HepG2 (cell line): ENCODE measurements around the gene FOSB. TPM values are rescaled to one million over a fixed set of nuclear protein-coding genes. Genes with fewer than 3 reads are reported as not detected.

Source experiments
- BRD4 ChIP-seq: sonication (generic); formaldehyde crosslinking; IDR thresholded peaks from 2 replicates; pipeline ENCODE4 v1.4.0; 2020; ENCODE audit warnings: missing genetic modification reagents
- FOXP4 ChIP-seq: sonication (generic); formaldehyde crosslinking; IDR thresholded peaks from 2 replicates; pipeline ENCODE4 v1.4.0; 2020; ENCODE audit warnings: missing genetic modification reagents
- KLF12 ChIP-seq: sonication (generic); formaldehyde crosslinking; IDR thresholded peaks from 2 replicates; pipeline ENCODE4 v1.4.0; 2020; ENCODE audit warnings: missing genetic modification reagents, borderline replicate concordance
- KLF15 ChIP-seq: sonication (generic); formaldehyde crosslinking; IDR thresholded peaks from 2 replicates; pipeline ENCODE4 v1.8.1; 2023; ENCODE audit warnings: borderline replicate concordance, mild to moderate bottlenecking, inconsistent platforms, missing genetic modification reagents, mixed read lengths
- MYPOP ChIP-seq: sonication (generic); formaldehyde crosslinking; IDR thresholded peaks from 2 replicates; pipeline ENCODE4 v1.8.1; 2023; ENCODE audit warnings: mild to moderate bottlenecking, moderate library complexity, missing genetic modification reagents
- POLR2AphosphoS5 ChIP-seq: IDR thresholded peaks from 2 replicates; pipeline ENCODE4 v1.6.1; 2012; ENCODE audit warnings: low read depth, low read length
- SMARCC2 ChIP-seq: fragments of 450-650 bp; IDR thresholded peaks from 2 replicates; pipeline ENCODE4 v1.6.1; 2017; ENCODE audit warnings: antibody characterized with exemption, mild to moderate bottlenecking
- SNRNP70 ChIP-seq: fragments of 200-400 bp; formaldehyde crosslinking; IDR thresholded peaks from 2 replicates; pipeline ENCODE4 v1.6.1; 2017; ENCODE audit warnings: mild to moderate bottlenecking, low read depth, low read length, moderate library complexity
- TEAD3 ChIP-seq: optimal IDR thresholded peaks from 2 replicates; pipeline ENCODE3; 2016; ENCODE audit warnings: borderline replicate concordance
- THAP9 ChIP-seq: sonication (generic); formaldehyde crosslinking; IDR thresholded peaks from 2 replicates; pipeline ENCODE4; 2020; ENCODE audit warnings: missing genetic modification reagents, mild to moderate bottlenecking, borderline replicate concordance
- ZFP36L1 ChIP-seq: sonication (generic); formaldehyde crosslinking; IDR thresholded peaks from 2 replicates; pipeline ENCODE4 v1.8.0; 2022; ENCODE audit warnings: mild to moderate bottlenecking, missing genetic modification reagents, moderate library complexity
- ZFP62 ChIP-seq: sonication (generic); formaldehyde crosslinking; IDR thresholded peaks from 2 replicates; pipeline ENCODE4 v1.4.0; 2020; ENCODE audit warnings: missing genetic modification reagents
- ZNF484 ChIP-seq: sonication (generic); formaldehyde crosslinking; IDR thresholded peaks from 2 replicates; pipeline ENCODE4 v1.5.1; 2020; ENCODE audit warnings: mild to moderate bottlenecking, low read depth, missing genetic modification reagents, borderline replicate concordance
- ZNF530 ChIP-seq: sonication (generic); formaldehyde crosslinking; IDR thresholded peaks from 2 replicates; pipeline ENCODE4 v1.5.0; 2020; ENCODE audit warnings: low read depth, mild to moderate bottlenecking, missing genetic modification reagents
- ZNF652 ChIP-seq: IDR thresholded peaks from 2 replicates; pipeline ENCODE4 v1.6.1; 2016; ENCODE audit warnings: low read depth, borderline replicate concordance
- ZNF691 ChIP-seq: sonication (generic); formaldehyde crosslinking; IDR thresholded peaks from 2 replicates; pipeline ENCODE4 v1.4.0; 2020; ENCODE audit warnings: missing genetic modification reagents, low read depth, mild to moderate bottlenecking, borderline replicate concordance
- polyA plus RNA-seq, 8 experiments: library from polyadenylated mRNA; depleted of rRNA in 3 of 8; stranded (reverse) in 7 of 8; unstranded in 1 of 8; fragments of >200 nt; fragmentation: Illumina TruSeq in 4 of 8; extraction: Trizol in 4 of 8; gene quantifications; 2 replicates each; pipeline versions ENCODE4 v1.2.1 to v1.2.3, GENCODE V29; 2011 to 2016; ENCODE audit warnings: low read depth in 4 of 8, missing spikeins in 1 of 8, mixed read lengths in 1 of 8; ENCODE audit not compliant: insufficient read depth in 1 of 8
- total RNA-seq, 5 experiments: library from RNA; depleted of rRNA; stranded (reverse); fragments of >200 nt; fragmentation: Illumina TruSeq; extraction: Trizol; gene quantifications; 2 replicates each; pipeline ENCODE4 v1.2.3, GENCODE V29; 2016; ENCODE audit warnings: low read depth in 1 of 5
- TF ChIP-seq, protein P1 (sequence below): sonication (generic); formaldehyde crosslinking; conservative IDR thresholded peaks from 2 replicates; pipeline ENCODE4 v1.4.0; 2020; ENCODE audit warnings: missing genetic modification reagents
- TF ChIP-seq, protein P2 (sequence below): sonication (generic); formaldehyde crosslinking; IDR thresholded peaks from 2 replicates; pipeline ENCODE4 v1.5.0; 2020; ENCODE audit warnings: missing genetic modification reagents, mild to moderate bottlenecking, borderline replicate concordance

FOSB gene
- total and polyA plus RNA-seq, 2 of the 13 experiments (the other 11 are each of a cell fraction or from before 2014, with no cell fraction given): 2.8 to 6.0 TPM

GRCh38 chr19:45469132-45469944 lies 1.5 kb downstream of the FOSB start (continued):
- 0 out of 2 replicates have a peak, but pooled peaks have one; percentile 60 for TF ChIP-seq MYPOP (CRISPR knock-in tag)
- TF ChIP-seq, protein P1, sequence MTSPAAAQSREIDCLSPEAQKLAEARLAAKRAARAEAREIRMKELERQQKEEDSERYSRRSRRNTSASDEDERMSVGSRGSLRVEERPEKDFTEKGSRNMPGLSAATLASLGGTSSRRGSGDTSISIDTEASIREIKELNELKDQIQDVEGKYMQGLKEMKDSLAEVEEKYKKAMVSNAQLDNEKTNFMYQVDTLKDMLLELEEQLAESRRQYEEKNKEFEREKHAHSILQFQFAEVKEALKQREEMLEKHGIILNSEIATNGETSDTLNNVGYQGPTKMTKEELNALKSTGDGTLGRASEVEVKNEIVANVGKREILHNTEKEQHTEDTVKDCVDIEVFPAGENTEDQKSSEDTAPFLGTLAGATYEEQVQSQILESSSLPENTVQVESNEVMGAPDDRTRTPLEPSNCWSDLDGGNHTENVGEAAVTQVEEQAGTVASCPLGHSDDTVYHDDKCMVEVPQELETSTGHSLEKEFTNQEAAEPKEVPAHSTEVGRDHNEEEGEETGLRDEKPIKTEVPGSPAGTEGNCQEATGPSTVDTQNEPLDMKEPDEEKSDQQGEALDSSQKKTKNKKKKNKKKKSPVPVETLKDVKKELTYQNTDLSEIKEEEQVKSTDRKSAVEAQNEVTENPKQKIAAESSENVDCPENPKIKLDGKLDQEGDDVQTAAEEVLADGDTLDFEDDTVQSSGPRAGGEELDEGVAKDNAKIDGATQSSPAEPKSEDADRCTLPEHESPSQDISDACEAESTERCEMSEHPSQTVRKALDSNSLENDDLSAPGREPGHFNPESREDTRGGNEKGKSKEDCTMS (CRISPR knock-in tag): no peak
- no peak for TF ChIP-seq BRD4 (CRISPR knock-in tag)
- TF ChIP-seq FOXP4 (CRISPR knock-in tag): no peak
- 0 out of 2 replicates have a peak, but pooled peaks have one; percentile 43 for TF ChIP-seq KLF15 (CRISPR knock-in tag)
- no peak for TF ChIP-seq ZNF530 (CRISPR knock-in tag)
- TF ChIP-seq ZFP36L1 (CRISPR knock-in tag): no peak; the same call in 1 of the 2 replicates
- no peak for TF ChIP-seq KLF12 (CRISPR knock-in tag)
- TF ChIP-seq TEAD3 (CRISPR knock-in tag): peak; percentile 93
- no peak for TF ChIP-seq ZNF691 (CRISPR knock-in tag)
- no peak for TF ChIP-seq SNRNP70
- TF ChIP-seq, protein P2, sequence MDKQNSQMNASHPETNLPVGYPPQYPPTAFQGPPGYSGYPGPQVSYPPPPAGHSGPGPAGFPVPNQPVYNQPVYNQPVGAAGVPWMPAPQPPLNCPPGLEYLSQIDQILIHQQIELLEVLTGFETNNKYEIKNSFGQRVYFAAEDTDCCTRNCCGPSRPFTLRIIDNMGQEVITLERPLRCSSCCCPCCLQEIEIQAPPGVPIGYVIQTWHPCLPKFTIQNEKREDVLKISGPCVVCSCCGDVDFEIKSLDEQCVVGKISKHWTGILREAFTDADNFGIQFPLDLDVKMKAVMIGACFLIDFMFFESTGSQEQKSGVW (CRISPR knock-in tag): no peak
- TF ChIP-seq THAP9: no peak
- no peak for TF ChIP-seq SMARCC2
- TF ChIP-seq POLR2AphosphoS5: peak; percentile 56; the same call in 1 of the 2 replicates
- TF ChIP-seq ZNF484 (CRISPR knock-in tag): no peak
- no peak for TF ChIP-seq ZFP62
- TF ChIP-seq ZNF652: no peak
